ENCODE measurements around the gene TMEM130.

- no peak for TF ChIP-seq CTCF (IDR thresholded peaks at IDR 0.05; ENCODE audit: low read depth, low read length, missing input control)
- TF ChIP-seq GABPA (IDR thresholded peaks at IDR 0.05 in 1 of 2, conservative IDR thresholded peaks at IDR 0.05 in 1 of 2) = no peak
- TF ChIP-seq, protein P1, sequence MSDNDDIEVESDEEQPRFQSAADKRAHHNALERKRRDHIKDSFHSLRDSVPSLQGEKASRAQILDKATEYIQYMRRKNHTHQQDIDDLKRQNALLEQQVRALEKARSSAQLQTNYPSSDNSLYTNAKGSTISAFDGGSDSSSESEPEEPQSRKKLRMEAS (IDR thresholded peaks at IDR 0.05) = no peak
- no peak for TF ChIP-seq RAD21 (IDR thresholded peaks at IDR 0.05)
- no peak for TF ChIP-seq SP1 (IDR thresholded peaks at IDR 0.05)
- no peak for TF ChIP-seq TAF1 (conservative IDR thresholded peaks at IDR 0.05)
- TF ChIP-seq RXRA (IDR thresholded peaks at IDR 0.05) = no peak
- TF ChIP-seq ZBTB33 (IDR thresholded peaks at IDR 0.05) = no peak
- TF ChIP-seq FOXA1 (IDR thresholded peaks at IDR 0.05) = no peak
- TF ChIP-seq JUND (IDR thresholded peaks at IDR 0.05) = no peak
Observed at GRCh38 chr7:98877692-98878364, 8.0 kb upstream of the TMEM130 start.

Data from liver (tissue), 3 donors.